RWPE1 (cell line): ENCODE data around the gene RABEPK.
A peak's percentile ranks its signal among the peaks of the same experiment; 100 is the strongest.
"Not testable (repeated sequence)": the region's sequence is repeated elsewhere in the genome, so short reads cannot be mapped to it uniquely, and the experiment has no call there.

ENCODE experiments used
- CTCF ChIA-PET: fragments of 350-600 bp; sonication (Branson Sonifier 250); formaldehyde crosslinking; extraction: SDS; loops from one replicate; lab custom pipeline; 2021; lab: Yijun Ruan, JAX
- POLR2A ChIA-PET: fragments of 400-600 bp; formaldehyde crosslinking; extraction: SDS; loops from one replicate; lab custom pipeline; 2020; ENCODE audit warnings: antibody characterized with exemption; ENCODE audit not compliant: low non-redundant PET; lab: Yijun Ruan, JAX
- DNase-seq: peaks from one replicate; pipeline ENCODE4 v3.0.0; 2012; ENCODE audit warnings: low spot score
- H3K27ac ChIP-seq: fragments of 450-650 bp; 2 replicates; pipeline ENCODE4 v1.5.1; 2017
- CTCF ChIP-seq: fragments of 450-650 bp; conservative IDR thresholded peaks from 2 replicates; pipeline ENCODE4 v1.5.1; 2017; ENCODE audit warnings: low read depth, mild to moderate bottlenecking

The RABEPK gene

GRCh38 chr9:125200216-125201047 is at the start of gene RABEPK:
TSS of gene RABEPK (plus strand) at chr9:125200542. CDS start at chr9:125203014, 2,472 bp downstream.
- DNase-seq: peak; percentile 98
- TF ChIP-seq CTCF: no peak
- CTCF ChIA-PET: interaction anchor here (0.6 kb wide), 1 partner anchor 184 kb away, joined by 4 read pairs; no protein-coding TSS in a partner anchor
- POLR2A ChIA-PET: interaction anchor here (0.6 kb wide), 1 partner anchor 10 kb away, joined by 7 read pairs; no protein-coding TSS in a partner anchor
- peak within 1 kb of the TSS; percentile 95 for H3K27ac ChIP-seq

GRCh38 chr9:125151730-125152129 is 48.6 kb upstream of the RABEPK start:
- TF ChIP-seq CTCF: no peak
- ChIA-PET POLR2A (no interaction called here), CTCF (no interaction called here)
- no peak for DNase-seq
- H3K27ac ChIP-seq: no peak overlapping the region

GRCh38 chr9:125153712-125154367 is 46.5 kb upstream of the RABEPK start:
- H3K27ac ChIP-seq: no peak overlapping the region
- DNase-seq: no peak
- POLR2A ChIA-PET: no interaction called here
- CTCF ChIA-PET: no interaction called here
- no peak for TF ChIP-seq CTCF

- no peak for DNase-seq
- TF ChIP-seq CTCF: no peak
- POLR2A ChIA-PET: interaction anchor here (0.6 kb wide), 1 partner anchor 195 kb away, joined by 3 read pairs; no protein-coding TSS in a partner anchor
- H3K27ac ChIP-seq: no peak overlapping the region
- CTCF ChIA-PET: interaction anchor here (0.8 kb wide), 1 partner anchor 13 kb away, joined by 3 read pairs; no protein-coding TSS in a partner anchor
Measured at GRCh38 chr9:125156551-125156950, 43.8 kb upstream of the RABEPK start.

- DNase-seq: no peak
- POLR2A ChIA-PET: no interaction called here
- no peak overlapping the region for H3K27ac ChIP-seq
- CTCF ChIA-PET: no interaction called here
- TF ChIP-seq CTCF: no peak
Measured at GRCh38 chr9:125160750-125161149, 39.6 kb upstream of the RABEPK start.

GRCh38 chr9:125161284-125161918 is 38.9 kb upstream of the RABEPK start:
- TF ChIP-seq CTCF: no peak
- POLR2A ChIA-PET: no interaction called here
- DNase-seq: no peak
- H3K27ac ChIP-seq: peak overlapping the region; percentile 64
- CTCF ChIA-PET: interaction anchor here (0.6 to 0.9 kb wide), 3 partner anchors 195 to 1396 kb away, joined by 3 read pairs; no protein-coding TSS in a partner anchor

- CTCF ChIA-PET: not testable (repeated sequence)
Measured at GRCh38 chr9:125162891-125163290, 37.5 kb upstream of the RABEPK start.

More at GRCh38 chr9:125162891-125163290, 37.5 kb upstream of the RABEPK start:
- DNase-seq, POLR2A ChIA-PET: not testable (repeated sequence)
- H3K27ac ChIP-seq: peak overlapping the region; percentile 39
